Activated T-cell treated with anti-CD3 and anti-CD28 coated beads, Interleukin-2, amount 50 U/mL, for 24 hours (primary cell): Measurements from ENCODE around the gene MYRF.

Experiments
- DNase-seq: peaks from one replicate; pipeline ENCODE4 v3.0.0-alpha.2; 2020
- H3K27ac Mint-ChIP-seq: 2 replicates; pipeline ENCODE4 v1.8.0; 2020; ENCODE audit warnings: mild to moderate bottlenecking, mixed read lengths
- H3K27me3 Mint-ChIP-seq: 2 replicates; pipeline ENCODE4 v1.8.0; 2020; ENCODE audit warnings: mixed read lengths
- H3K36me3 Mint-ChIP-seq: 2 replicates; pipeline ENCODE4 v1.8.0; 2020; ENCODE audit warnings: low read depth, mixed read lengths
- H3K4me1 Mint-ChIP-seq: 2 replicates; pipeline ENCODE4 v1.8.0; 2020; ENCODE audit warnings: low read depth, mixed read lengths
- H3K4me3 Mint-ChIP-seq: 2 replicates; pipeline ENCODE4 v1.8.0; 2020; ENCODE audit warnings: mild to moderate bottlenecking, moderate library complexity, mixed read lengths
- H3K9me3 Mint-ChIP-seq: 2 replicates; pipeline ENCODE4 v1.8.0; 2020; ENCODE audit warnings: mixed read lengths

Gene MYRF

DNA sequence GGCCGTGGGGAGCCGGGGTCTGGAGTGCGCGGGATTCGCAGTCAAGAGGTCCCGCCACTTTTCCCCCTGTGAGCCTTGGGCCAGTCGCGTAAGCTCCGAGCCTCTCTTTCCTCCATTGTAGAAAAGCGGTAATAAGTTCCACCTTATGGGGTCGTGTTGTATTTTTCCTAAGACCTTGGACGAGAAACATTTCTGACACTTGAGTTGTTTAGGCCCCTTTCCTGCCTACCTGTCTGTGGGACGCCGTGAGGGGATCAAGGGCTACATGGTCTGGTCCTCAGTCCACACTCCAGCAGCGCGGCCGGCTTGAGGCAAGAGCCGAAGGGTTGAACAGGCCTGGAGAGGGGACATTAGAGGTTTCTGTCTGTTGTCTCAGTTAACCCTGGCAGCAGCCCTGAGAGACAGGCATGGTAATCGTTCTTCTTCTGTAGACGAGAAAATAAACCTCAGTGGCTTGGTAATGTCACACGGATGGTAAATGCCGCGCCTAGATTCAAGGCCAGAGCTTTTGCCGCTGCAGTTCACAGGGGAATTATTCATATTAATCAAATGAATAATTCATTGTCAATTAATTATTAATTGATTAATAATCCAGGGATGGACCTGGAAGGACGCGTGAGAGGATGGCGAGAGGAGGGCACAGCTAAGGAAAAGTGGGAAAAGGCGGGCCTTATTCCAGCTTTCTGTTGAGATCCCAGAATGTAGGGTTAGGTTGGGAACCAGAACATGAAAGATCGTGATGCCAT, 40.8 kb downstream of the MYRF start:
- no peaks in the 10 kb centered on the region for H3K9me3 Mint-ChIP-seq
- no peaks in the 10 kb centered on the region for H3K27me3 Mint-ChIP-seq
- peak; percentile 58 for DNase-seq
- peaks cover 58% of the 10 kb centered on the region for H3K4me1 Mint-ChIP-seq
- H3K27ac Mint-ChIP-seq, result peak overlapping the region; percentile 100
- peaks cover 91% of the 10 kb centered on the region for H3K36me3 Mint-ChIP-seq
- peak overlapping the region; percentile 92 for H3K4me3 Mint-ChIP-seq

DNA sequence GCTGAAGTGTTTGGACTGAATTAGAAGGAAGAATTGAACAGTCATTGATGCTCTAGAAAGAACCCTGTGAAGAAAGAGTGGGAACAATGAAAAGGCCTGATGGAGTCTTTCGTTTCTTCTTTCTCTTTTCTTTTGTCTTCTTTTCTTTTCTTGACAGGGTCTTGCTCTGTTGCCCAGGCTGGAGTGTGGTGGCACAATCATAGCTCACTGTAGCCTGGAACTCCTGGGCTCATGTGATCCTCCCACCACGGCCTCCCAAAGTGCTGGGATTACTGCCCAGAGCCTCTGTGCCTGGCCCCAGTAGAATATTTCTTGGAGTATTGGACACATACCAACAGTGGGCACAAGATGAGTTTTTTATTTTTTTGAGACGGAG, 41.4 kb downstream of the MYRF start:
- Mint-ChIP-seq H3K4me1 (peaks cover 55% of the 10 kb centered on the region), H3K36me3 (peaks cover 91% of the 10 kb centered on the region), H3K27me3 (no peaks in the 10 kb centered on the region), H3K4me3 (peak overlapping the region; percentile 92), H3K27ac (peak overlapping the region; percentile 100), H3K9me3 (no peaks in the 10 kb centered on the region)
- DNase-seq, result no peak

DNA sequence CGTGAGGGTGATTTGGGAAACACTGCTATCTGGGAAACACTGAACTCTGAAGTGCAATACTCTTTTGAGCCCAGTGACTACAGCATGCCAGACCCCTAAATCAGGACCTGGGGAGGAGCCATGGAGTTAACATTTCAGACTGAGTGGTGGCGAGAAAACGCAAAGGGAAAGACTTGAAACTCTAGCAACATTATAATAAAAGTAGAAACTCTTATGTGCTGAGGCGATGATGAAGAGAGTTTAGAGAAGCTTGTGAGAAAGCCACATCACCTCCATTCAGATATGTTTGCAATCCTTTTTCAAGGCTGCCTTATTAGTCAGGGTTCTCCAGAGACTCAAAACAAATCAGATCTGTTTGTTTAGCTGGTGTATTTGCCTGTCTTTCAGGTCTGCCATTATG, 42.1 kb downstream of the MYRF start:
- DNase-seq, result no peak
- Mint-ChIP-seq H3K27ac (no peak overlapping the region), H3K4me3 (peak overlapping the region; percentile 92), H3K36me3 (peaks cover 90% of the 10 kb centered on the region), H3K4me1 (peaks cover 54% of the 10 kb centered on the region), H3K27me3 (no peaks in the 10 kb centered on the region), H3K9me3 (no peaks in the 10 kb centered on the region)

DNA sequence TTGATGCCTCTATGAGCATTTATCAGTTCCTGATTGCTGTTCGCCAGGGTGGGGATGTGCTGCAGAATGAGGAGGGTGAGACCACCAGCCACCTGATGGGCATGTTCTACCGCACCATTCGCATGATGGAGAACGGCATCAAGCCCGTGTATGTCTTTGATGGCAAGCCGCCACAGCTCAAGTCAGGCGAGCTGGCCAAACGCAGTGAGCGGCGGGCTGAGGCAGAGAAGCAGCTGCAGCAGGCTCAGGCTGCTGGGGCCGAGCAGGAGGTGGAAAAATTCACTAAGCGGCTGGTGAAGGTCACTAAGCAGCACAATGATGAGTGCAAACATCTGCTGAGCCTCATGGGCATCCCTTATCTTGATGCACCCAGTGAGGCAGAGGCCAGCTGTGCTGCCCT, 43.0 kb downstream of the MYRF start:
- H3K27ac Mint-ChIP-seq, result no peak overlapping the region
- H3K4me1 Mint-ChIP-seq, result peaks cover 45% of the 10 kb centered on the region
- no peak for DNase-seq
- peak overlapping the region; percentile 92 for H3K4me3 Mint-ChIP-seq
- H3K27me3 Mint-ChIP-seq, result no peaks in the 10 kb centered on the region
- H3K36me3 Mint-ChIP-seq, result peaks cover 89% of the 10 kb centered on the region
- H3K9me3 Mint-ChIP-seq, result no peaks in the 10 kb centered on the region

DNA sequence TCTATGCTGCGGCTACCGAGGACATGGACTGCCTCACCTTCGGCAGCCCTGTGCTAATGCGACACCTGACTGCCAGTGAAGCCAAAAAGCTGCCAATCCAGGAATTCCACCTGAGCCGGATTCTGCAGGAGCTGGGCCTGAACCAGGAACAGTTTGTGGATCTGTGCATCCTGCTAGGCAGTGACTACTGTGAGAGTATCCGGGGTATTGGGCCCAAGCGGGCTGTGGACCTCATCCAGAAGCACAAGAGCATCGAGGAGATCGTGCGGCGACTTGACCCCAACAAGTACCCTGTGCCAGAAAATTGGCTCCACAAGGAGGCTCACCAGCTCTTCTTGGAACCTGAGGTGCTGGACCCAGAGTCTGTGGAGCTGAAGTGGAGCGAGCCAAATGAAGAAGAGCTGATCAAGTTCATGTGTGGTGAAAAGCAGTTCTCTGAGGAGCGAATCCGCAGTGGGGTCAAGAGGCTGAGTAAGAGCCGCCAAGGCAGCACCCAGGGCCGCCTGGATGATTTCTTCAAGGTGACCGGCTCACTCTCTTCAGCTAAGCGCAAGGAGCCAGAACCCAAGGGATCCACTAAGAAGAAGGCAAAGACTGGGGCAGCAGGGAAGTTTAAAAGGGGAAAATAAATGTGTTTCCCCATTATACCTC, 43.6 kb downstream of the MYRF start:
- DNase-seq, result no peak
- H3K36me3 Mint-ChIP-seq, result peaks cover 87% of the 10 kb centered on the region
- H3K27me3 Mint-ChIP-seq, result no peaks in the 10 kb centered on the region
- no peak overlapping the region for H3K4me3 Mint-ChIP-seq
- no peak overlapping the region for H3K27ac Mint-ChIP-seq
- peaks cover 42% of the 10 kb centered on the region for H3K4me1 Mint-ChIP-seq
- no peaks in the 10 kb centered on the region for H3K9me3 Mint-ChIP-seq

DNA sequence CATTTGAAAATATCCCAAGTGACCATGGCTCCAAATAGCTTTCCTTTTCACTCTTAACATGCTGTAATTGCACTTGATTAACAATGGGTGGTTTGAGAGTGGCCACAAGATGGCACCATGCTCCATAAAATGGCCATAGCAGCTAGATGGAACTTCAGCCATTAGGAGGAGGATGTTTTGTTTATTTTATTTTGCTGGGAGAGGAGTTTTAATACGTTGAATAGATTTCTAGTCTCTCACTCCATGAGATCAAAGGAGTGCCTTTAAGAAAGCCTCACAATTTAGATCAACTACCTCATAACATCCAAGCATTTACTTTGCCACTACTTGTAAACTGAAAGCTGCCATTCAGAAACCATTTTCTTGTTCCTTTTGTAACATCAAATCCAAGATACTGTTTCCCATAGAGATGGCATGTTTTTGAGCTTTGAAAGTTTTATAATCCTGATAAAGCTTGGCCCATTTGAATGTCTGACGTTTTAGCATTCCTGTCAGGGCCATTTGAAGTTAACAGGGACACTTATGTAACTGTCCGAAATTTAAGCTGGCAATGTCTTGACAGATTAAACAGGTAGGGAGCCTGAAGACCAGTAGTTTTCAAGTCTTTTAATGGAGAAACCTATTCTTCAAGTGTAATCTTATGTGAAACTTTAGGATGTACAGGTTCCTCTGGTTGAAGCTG, 45.0 kb downstream of the MYRF start:
- Mint-ChIP-seq H3K4me3 (no peak overlapping the region), H3K4me1 (peaks cover 36% of the 10 kb centered on the region), H3K9me3 (no peaks in the 10 kb centered on the region), H3K36me3 (peaks cover 89% of the 10 kb centered on the region), H3K27ac (no peak overlapping the region), H3K27me3 (no peaks in the 10 kb centered on the region)
- DNase-seq, result peak; percentile 54

DNA sequence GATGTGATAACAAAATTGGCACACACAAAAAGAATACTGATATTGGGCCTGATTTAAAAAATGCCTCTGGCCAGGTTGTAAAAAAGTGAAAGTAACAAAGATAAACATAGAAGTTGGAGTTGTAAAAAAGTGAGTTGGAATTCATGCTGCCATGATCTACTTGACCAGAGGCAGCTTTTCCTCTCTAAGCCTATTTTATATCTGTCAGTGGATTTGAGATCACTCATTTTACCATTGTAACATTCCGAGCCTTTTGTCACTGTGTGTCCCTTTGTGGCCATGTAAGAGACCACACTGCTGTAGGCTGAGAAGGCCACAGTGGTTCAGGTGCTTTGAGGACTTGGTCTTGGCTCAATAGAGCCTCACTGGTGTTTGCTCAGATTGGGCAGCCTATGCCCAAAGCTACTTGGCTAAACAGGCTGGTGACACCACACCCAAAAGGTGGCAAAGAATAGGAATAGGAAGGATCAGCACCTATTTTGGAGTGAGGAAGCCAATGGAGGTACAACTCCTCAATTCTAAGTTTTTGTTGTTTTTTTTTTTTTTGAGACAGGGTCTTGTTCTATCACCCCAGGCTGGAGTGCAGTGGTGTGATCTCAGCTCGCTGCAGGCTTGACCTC, 47.3 kb downstream of the MYRF start:
- Mint-ChIP-seq H3K27me3 (no peaks in the 10 kb centered on the region), H3K9me3 (no peaks in the 10 kb centered on the region), H3K27ac (no peak overlapping the region), H3K4me3 (no peak overlapping the region), H3K4me1 (peaks cover 29% of the 10 kb centered on the region), H3K36me3 (peaks cover 85% of the 10 kb centered on the region)
- no peak for DNase-seq

DNA sequence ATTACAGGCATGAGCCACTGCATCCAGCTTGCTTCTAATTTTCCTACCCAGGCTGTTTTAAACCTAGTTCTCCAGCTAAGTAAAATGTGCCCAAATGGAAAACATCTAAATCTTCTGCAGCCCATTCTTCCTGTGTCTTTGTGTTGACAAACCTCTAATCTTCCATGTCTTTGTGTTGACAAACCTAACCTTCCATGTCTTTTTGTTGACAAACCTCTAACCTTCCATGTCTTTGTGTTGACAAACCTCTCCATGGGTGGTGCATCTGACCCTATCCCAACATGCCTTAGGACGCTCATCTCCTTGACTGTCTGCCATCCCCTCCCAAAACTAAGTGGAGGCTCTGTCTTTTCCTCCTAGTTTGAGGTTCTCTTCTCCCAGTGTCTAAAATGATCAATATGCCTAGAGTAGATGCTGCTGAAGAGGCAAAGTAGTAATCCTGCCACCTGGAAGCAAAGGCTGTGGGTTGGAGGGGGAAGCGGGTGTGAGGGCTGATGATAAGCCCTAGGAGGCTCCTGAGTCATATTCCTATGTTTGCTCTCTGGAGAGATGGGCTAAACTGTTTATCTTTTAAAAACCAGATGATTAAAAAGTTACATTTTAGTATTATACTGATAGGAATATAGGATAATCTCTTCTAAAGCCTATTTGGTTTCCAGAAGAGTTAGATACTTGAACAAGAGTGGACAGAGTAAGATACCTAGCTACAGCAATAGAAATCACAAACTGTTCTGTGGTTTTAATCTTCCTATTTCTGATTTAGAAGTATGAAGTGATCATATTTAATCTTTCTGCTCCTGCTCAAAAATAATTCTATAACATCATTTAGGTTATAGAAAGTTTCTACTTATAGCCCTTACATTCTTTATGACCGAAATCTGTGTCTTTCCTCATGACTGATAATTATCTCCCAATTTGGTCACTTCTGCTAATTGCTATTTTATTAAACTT, 48.2 kb downstream of the MYRF start:
- Mint-ChIP-seq H3K4me3 (no peak overlapping the region), H3K27me3 (no peaks in the 10 kb centered on the region), H3K4me1 (peaks cover 21% of the 10 kb centered on the region), H3K36me3 (peaks cover 82% of the 10 kb centered on the region), H3K9me3 (no peaks in the 10 kb centered on the region), H3K27ac (no peak overlapping the region)
- no peak for DNase-seq

DNA sequence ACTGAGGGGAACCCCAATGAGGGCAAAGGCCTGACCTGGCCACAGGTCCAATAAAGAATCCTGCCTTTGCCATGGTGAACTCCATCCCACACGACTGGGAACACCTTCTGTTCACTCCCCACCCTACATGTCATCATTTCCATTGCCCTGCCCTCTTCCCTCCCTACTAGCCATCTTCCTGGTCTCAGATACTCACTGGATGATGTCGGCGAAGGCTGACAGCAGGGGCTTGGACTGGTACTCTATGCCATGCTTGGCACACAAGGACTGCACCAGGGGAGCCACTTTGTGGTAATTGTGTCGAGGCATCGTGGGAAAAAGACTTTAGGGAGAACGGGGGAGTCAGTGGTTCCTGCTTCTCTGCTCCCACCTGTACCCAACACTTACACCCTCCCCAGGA, 50.2 kb downstream of the MYRF start:
- DNase-seq, result no peak
- H3K36me3 Mint-ChIP-seq, result peaks cover 72% of the 10 kb centered on the region
- H3K27ac Mint-ChIP-seq, result no peak overlapping the region
- H3K27me3 Mint-ChIP-seq, result no peaks in the 10 kb centered on the region
- peaks cover 5% of the 10 kb centered on the region for H3K4me1 Mint-ChIP-seq
- H3K4me3 Mint-ChIP-seq, result no peak overlapping the region
- H3K9me3 Mint-ChIP-seq, result no peaks in the 10 kb centered on the region

DNA sequence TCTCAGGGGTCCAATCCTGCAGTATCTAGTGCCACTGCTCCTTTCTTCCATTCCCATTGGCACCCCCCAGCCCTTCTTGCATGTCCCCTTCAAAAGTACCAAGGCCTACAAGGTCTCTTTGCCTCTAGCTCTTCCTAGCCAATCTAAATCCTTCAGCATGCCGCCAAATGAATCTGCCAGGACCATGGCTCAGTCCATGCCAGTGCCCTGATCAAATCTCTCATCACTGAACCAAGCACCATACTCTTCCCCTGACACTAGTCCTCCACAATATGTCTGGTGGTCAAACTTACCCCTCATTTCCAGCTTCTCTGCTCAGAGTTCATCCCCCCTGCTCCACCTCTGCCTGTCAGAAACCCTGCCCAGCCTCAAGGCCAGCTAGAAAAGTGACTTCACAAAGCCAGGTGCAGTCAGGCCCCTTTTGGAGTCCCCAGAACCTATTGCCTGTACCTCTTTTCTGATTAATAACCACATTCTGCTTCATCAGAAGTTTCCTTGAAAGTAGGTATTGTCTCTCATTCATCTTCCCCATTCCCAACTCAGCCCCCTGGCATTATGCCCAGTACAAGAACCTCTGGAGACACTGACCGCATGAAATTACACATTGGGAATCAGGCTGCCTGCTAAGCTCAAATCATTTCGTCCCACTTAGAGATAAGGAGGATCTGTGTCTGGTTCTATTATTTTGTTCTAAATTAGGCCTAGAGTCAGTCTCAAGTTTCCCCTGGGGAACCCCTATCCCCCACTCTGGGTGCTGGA, 51.6 kb downstream of the MYRF start:
- peaks cover 3% of the 10 kb centered on the region for H3K4me1 Mint-ChIP-seq
- peaks cover 66% of the 10 kb centered on the region for H3K36me3 Mint-ChIP-seq
- no peak overlapping the region for H3K27ac Mint-ChIP-seq
- DNase-seq, result no peak
- no peaks in the 10 kb centered on the region for H3K9me3 Mint-ChIP-seq
- H3K4me3 Mint-ChIP-seq, result no peak overlapping the region
- no peaks in the 10 kb centered on the region for H3K27me3 Mint-ChIP-seq

DNA sequence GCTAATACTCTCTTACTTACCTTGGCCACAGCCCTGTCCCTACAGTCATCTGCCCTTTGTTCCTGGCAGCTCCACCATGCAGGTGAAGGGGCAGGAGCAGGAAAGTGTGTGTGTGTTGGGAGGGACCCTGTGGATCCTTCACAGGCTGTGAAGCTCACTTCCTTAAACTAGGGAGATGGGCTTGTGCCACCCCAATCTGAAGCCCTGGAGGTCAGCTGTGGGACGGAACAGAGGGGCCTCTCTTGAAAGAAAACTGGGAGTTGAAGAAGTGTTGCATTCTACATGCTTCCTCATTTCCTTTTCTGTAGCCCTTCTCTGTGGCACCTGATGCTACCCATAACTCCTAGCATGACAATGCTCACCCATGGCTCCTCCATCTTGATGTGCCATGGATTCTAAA, 52.7 kb downstream of the MYRF start:
- H3K27ac Mint-ChIP-seq, result no peak overlapping the region
- no peaks in the 10 kb centered on the region for H3K4me1 Mint-ChIP-seq

DNA sequence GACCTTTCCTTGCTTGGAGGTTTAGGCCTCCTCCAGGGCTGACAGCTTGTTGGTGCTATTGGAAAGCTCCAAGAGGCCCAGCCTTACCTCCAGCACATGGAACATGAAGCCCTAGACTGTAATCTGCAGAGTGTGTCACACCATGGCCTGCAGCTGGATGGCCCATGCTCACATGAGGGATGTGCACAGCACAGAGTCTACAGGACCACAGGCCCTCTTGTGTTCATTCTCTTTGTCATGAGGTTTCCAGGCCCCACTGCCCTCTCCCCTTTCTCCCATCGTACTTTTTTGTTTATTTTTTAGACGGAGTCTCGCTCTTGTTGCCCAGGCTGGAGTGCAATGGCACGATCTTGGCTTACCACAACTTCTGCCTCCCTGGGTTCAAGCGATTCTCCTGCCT, 54.3 kb downstream of the MYRF start:
- H3K4me3 Mint-ChIP-seq, result no peak overlapping the region
- H3K27ac Mint-ChIP-seq, result no peak overlapping the region
- peaks cover 55% of the 10 kb centered on the region for H3K36me3 Mint-ChIP-seq
- no peak for DNase-seq
- H3K4me1 Mint-ChIP-seq, result no peaks in the 10 kb centered on the region
- no peaks in the 10 kb centered on the region for H3K9me3 Mint-ChIP-seq
- H3K27me3 Mint-ChIP-seq, result no peaks in the 10 kb centered on the region

More for the DNA sequence above, 52.7 kb downstream of the MYRF start:
- H3K9me3 Mint-ChIP-seq, result no peaks in the 10 kb centered on the region
- no peak for DNase-seq
- no peaks in the 10 kb centered on the region for H3K27me3 Mint-ChIP-seq
- H3K4me3 Mint-ChIP-seq, result no peak overlapping the region
- H3K36me3 Mint-ChIP-seq, result peaks cover 62% of the 10 kb centered on the region

DNA sequence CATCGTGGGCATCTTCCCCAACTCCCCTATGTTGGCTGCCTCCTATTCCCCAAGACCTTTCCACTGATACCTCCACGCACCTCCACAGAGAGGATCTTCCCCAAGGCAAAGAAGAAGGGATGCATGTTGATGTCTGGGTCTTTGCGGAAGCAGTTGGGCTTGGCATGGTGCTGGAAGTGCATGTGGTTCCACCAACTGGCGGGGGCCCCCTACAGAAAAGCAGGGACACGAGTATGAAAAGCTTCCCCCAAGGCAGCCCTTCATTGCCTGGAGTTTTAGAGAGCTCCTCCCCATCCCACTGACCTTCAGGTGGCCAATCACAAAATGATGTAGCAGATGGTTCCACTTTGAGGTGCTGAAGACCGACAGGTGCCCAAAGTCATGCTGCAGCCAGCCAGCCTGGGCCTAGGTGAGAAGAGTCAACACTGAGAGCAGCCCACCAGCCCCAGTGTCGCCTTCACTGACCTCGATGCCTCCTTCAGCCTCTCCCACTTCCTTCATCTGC, 58.3 kb downstream of the MYRF start:
- Mint-ChIP-seq H3K36me3 (peaks cover 38% of the 10 kb centered on the region), H3K27ac (no peak overlapping the region), H3K27me3 (peaks cover 17% of the 10 kb centered on the region), H3K4me3 (no peak overlapping the region), H3K9me3 (no peaks in the 10 kb centered on the region), H3K4me1 (peaks cover 9% of the 10 kb centered on the region)
- DNase-seq, result no peak
